Heart right ventricle (tissue), 16 donors: Measurements from ENCODE around the gene GNA12. TPM values are rescaled to one million over a fixed set of nuclear protein-coding genes. Genes with fewer than 3 reads are reported as not detected.
"Not testable (repeated sequence)": the region's sequence is repeated elsewhere in the genome, so short reads cannot be mapped to it uniquely, and the experiment has no call there.

ENCODE experiments used
- ATAC-seq, 8 donors: fragments of 200-7000 bp; cut with Tn5 transposase; one replicate each; pipeline ENCODE4 v1.9.1; 2020; ENCODE audit warnings: mild to moderate bottlenecking in 8 of 8, moderate library complexity in 8 of 8, moderate number of reproducible peaks in 1 of 8
- DNase-seq, 2 donors: peaks; one replicate each; pipeline ENCODE4 v3.0.0-alpha.2; 2020
- H3K27ac ChIP-seq, 10 donors: fragments of 200-600 bp; sonication (generic) in 2 of 10; one replicate each; pipeline versions ENCODE4 v1.5.0 to v1.8.0; 2020 to 2022; ENCODE audit warnings: mild to moderate bottlenecking in 3 of 10
- H3K27me3 ChIP-seq, 7 donors: fragments of 200-600 bp; one replicate each; pipeline ENCODE4 v1.8.0; 2021 to 2022; ENCODE audit warnings: mild to moderate bottlenecking in 2 of 7
- H3K36me3 ChIP-seq, 9 donors: fragments of 200-600 bp; sonication (generic) in 1 of 9; one replicate each; pipeline versions ENCODE4 v1.5.0 to v1.8.0; 2020 to 2022; ENCODE audit warnings: mild to moderate bottlenecking in 2 of 9
- H3K4me1 ChIP-seq, 9 donors: fragments of 200-600 bp; sonication (generic) in 1 of 9; one replicate each; pipeline versions ENCODE4 v1.5.0 to v1.8.0; 2020 to 2022; ENCODE audit warnings: mild to moderate bottlenecking in 4 of 9
- H3K4me3 ChIP-seq, 10 donors: fragments of 200-600 bp; sonication (generic) in 2 of 10; one replicate each; pipeline versions ENCODE4 v1.5.0 to v1.8.0; 2020 to 2022; ENCODE audit warnings: mild to moderate bottlenecking in 7 of 10, moderate library complexity in 2 of 10
- H3K9me3 ChIP-seq, 11 donors: fragments of 200-600 bp in 10 of 11; sonication (generic) in 2 of 11; one replicate each; pipeline versions ENCODE4 v1.5.0 to v1.8.0; 2013 to 2022; ENCODE audit warnings: mild to moderate bottlenecking in 2 of 11, control low read depth in 1 of 11, moderate library complexity in 1 of 11
- CTCF ChIP-seq, 9 donors: fragments of 200-600 bp; sonication (generic) in 2 of 9; IDR thresholded peaks; one replicate each; pipeline versions ENCODE4 v1.5.0 to v1.8.0; 2021 to 2022; ENCODE audit warnings: antibody characterized with exemption in 9 of 9, mild to moderate bottlenecking in 5 of 9, moderate library complexity in 1 of 9
- WGBS, 2 donors: extraction: QIAGEN DNeasy Blood & Tissue Kit; methylation state at CpG; one replicate each; pipeline ENCODE4 v1.1.7; 2013; ENCODE audit warnings: inconsistent platforms in 1 of 2; 5-methylcytosine and 5-hydroxymethylcytosine counted together
- intact Hi-C, 10 donors: fragments of 100-400 bp; cut with DNase I; formaldehyde crosslinking; loops; one replicate each; pipeline versions ENCODE4 v1.11.1 to v1.14.2; 2022
- polyA plus RNA-seq, 2 donors: library from polyadenylated mRNA; stranded (reverse); fragments of 200-250 nt; gene quantifications; one replicate each; pipeline ENCODE4 v1.2.3, GENCODE V29; 2013
- total RNA-seq, 10 donors: library from RNA; stranded (reverse); fragmentation: NEBNext Ultra II Directional in 3 of 10; extraction: Animal tissue kit (Norgen Biotek cat#: 25700) in 3 of 10; gene quantifications; one replicate each; pipeline versions ENCODE4 v1.2.1 to v1.2.4, GENCODE V29; 2021 to 2023
- donor health status: Arrhythmogenic right ventricular cardiomyopathy.
- donor health status: ischemic (EF 13 %, LVEDD 7.1; RV severe dilation, severe dysfunction).
- donor health status: healthy with polysubstance abuse.
- donor health status: DM: no; HTN: yes; CAD: no.
- donor health status: DM: no; HTN: no; CAD: no.
- donor health status: ischemic (EF 25% LVEDD 6.9; RV normal size, moderate dysfunction).
- donor health status: ischemic (EF 25% LVEDD 5.7; RV mildly dilated, moderate dysfunction).
- donor health status: healthy.
- donor health status: DM: yes; HTN: yes; CAD: no.
- donor health status: Ischemic cardiomyopathy.
- donor health status: ischemic (EF 35%, LVEDD 5.7; RV mildly dilated, moderate dysfunction).
- donor health status: nonischemic (EF 11% LVEDD 7.7; RV severe dilation, severe dysfunction).
- donor health status: DM: yes; HTN: yes; CAD: no.
- donor health status: PGD.
- donor health status: ischemic (EF 29% LVEDD 5.4; RV normal size, mild dysfunction).
- donor health status: nonischemic (EF 23%, LVEDD 6.1; RV moderate dilation, normal function).

The GNA12 gene
- total and polyA plus RNA-seq, 12 donors: 6.4 to 46.4 (median 33.9) TPM

DNA sequence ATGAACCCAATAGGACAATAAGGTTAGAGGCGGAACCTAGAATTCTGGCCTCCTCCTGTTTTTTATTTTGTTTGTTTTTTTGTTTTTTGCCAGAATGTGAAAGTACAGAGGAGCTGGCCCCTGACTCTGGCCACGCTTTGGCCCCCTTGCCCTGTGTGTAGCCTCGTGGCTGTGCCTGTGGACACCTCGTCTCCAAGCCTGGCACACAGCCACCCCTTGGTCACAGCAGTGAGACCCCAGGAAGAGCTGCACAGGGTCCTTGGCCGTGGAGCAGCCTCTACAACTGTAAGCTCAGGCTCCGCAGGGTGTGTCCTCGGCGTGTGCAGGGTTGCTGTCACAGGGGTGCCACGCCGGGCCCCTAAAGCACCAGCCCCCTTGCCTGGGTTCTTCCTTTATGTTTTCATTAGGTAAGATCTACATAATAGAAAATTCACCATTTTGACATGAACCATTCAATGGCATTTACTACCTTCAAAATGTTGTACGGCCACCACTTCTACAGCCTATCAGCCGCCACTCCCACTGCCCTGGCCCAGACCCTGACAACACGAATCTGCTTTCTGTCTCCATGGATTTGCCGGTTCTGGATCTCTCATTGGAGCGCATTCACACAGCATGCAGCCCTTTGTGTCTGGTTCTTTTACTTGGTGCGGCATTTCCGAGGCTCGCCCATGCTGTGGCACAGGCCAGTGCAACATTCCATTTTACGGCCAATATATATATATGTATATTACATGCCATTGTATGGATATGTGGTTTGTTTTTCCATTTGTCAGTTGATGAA is 105.2 kb downstream of the GNA12 start:
- DNase-seq: no peak
- 91 to 92% methylated on average over 19 of the region's 19 CpGs for WGBS, 2 donors
- H3K27ac ChIP-seq: peak overlapping the region in 4 of 10 donors; percentile 23 to 78 (median 54)
- intact Hi-C loops: loop anchor here in 3 of 10 donors (5.0 to 10.0 kb wide), 2 partner anchors 103 to 106 kb away; partner anchors contain the start of gene GNA12 (in 3 of the 3)
- TF ChIP-seq CTCF (IDR thresholded peaks at IDR 0.05): no peak
- peak overlapping the region in 1 of 10 donors; percentile 22 for H3K4me3 ChIP-seq
- H3K27me3 ChIP-seq: no peaks in the 10 kb centered on the region
- H3K9me3 ChIP-seq: peaks cover 0 to 2% (median 0%) of the 10 kb centered on the region in 11 donors
- ATAC-seq: no peak
- H3K4me1 ChIP-seq: peaks cover 18 to 51% (median 36%) of the 10 kb centered on the region in 9 donors
- H3K36me3 ChIP-seq: no peaks in the 10 kb centered on the region

DNA sequence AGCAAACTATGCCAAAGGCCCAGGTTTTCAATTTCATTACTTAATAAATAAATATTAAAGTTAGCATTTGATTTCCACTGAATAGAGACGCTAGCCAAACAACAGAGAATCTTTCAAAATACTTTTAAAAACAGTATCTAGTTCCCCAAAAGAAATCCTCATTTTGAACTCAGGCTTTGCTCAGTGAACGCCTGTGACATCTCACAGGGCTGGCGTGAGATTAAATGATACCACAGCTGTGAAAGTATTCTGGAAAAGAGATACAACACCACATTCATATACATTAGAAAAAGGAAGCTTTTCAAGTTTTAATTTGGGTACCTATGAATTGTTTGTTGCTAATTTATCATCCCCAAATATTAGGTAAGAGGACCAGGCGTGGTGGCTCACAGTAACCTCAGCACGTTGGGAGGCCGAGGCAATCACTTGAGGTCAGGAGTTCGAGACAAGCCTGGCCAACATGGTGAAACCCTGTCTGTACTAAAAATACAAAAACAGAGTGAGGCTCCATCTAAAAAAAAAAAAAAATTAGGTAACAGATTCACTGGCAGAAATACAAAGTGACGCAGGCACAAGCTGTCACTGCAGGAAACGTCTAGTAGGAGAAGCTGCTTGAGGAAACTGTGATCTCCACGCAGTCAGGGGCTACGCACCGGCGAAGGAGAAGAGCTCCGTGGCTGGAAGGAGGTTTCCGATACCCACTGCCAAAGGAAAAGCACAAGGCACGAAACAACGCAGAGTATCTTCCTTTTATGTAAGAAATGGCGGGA is 106.2 kb downstream of the GNA12 start:
- Histone ChIP-seq H3K4me1 (peaks cover 18 to 61% (median 46%) of the 10 kb centered on the region in 9 donors), H3K27ac (peak overlapping the region in 6 of 10 donors; percentile 23 to 78 (median 38)), H3K36me3 (no peaks in the 10 kb centered on the region), H3K9me3 (peaks cover 0 to 9% (median 0%) of the 10 kb centered on the region in 11 donors), H3K4me3 (peak overlapping the region in 3 of 10 donors; percentile 16 to 32 (median 22)), H3K27me3 (no peaks in the 10 kb centered on the region)
- DNase-seq (peak in 1 of 2 donors; percentile 77), ATAC-seq (peak in 7 of 8 donors; percentile 23 to 68 (median 46))
- 34 to 49% methylated on average over 18 of the region's 18 CpGs for WGBS, 2 donors
- intact Hi-C loops: loop anchor here in 3 of 10 donors (5.0 to 10.0 kb wide), 2 partner anchors 104 to 107 kb away; partner anchors contain the start of gene GNA12 (in 3 of the 3)
- TF ChIP-seq CTCF (IDR thresholded peaks at IDR 0.05): no peak

DNA sequence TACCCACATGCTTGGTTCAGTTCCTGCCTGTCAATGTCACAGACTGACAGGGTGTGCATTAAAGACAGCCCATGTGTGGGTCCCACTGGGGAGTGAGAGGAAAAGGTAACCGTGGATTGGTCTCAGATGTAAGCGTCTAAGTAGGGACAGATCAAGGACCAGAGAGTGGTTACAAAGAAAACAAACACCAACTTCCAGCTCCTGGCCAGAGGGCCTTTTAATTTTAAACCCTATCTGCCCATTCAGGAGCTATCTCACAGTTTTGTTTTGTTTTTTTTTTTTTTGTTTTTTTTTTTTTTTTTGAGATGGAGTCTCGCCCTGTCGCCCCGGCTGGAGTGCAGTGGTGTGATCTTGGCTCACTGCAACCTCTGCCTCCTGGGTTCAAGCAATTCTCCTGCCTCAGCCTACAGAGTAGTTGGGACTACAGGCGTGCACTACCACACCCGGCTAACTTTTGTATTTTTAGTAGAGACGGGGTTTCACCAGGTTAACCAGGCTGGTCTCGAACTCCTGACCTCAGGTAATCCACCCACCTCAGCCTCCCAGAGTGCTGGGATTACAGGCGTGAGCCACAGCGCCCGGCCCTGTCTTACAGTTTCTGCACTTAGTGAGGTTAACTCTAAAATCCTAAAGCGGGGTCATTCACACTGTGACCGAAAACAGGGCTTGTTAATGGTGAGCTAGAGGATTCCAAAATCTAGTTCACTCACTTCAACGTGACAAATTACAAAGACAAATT is 106.9 kb downstream of the GNA12 start:
- WGBS, 2 donors: 93 to 95% methylated on average over 15 of the region's 15 CpGs
- H3K36me3 ChIP-seq, H3K4me3 ChIP-seq, DNase-seq, H3K27me3 ChIP-seq, ATAC-seq, H3K9me3 ChIP-seq: not testable (repeated sequence)
- Histone ChIP-seq H3K4me1 (peaks cover 22 to 66% (median 54%) of the 10 kb centered on the region in 9 donors), H3K27ac (peak overlapping the region in 4 of 10 donors; percentile 23 to 78 (median 54))
- intact Hi-C loops: loop anchor here in 3 of 10 donors (5.0 to 10.0 kb wide), 2 partner anchors 105 to 108 kb away; partner anchors contain the start of gene GNA12 (in 3 of the 3)

DNA sequence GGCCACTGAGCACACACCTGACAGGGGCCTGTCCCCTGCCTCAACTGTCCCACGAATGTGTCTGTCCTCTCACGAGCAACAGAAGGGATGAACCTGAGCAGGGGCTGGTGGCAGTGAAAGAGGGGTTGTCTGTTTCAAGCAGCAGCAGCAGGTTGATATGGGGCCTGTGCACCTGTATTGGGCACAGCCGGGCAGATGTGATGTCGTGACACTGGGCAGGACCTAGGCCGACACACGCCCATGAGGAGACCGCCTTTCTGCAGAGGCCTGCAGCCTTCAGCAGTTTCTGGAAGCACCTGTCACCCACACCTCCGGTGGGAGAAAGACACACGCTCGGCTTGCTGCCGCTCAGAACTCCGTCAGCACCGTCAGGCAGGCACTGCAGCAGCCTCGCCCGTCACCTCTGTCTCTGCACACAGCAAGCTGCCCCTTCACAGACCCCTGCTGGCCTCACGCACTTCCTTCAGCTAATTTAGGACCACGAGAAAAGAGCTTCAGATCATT is 107.6 kb downstream of the GNA12 start:
- peaks cover 22 to 66% (median 54%) of the 10 kb centered on the region in 9 donors for H3K4me1 ChIP-seq
- no peak for TF ChIP-seq CTCF (IDR thresholded peaks at IDR 0.05)

More for the DNA sequence above, 107.6 kb downstream of the GNA12 start:
- Histone ChIP-seq H3K4me3 (no peak overlapping the region), H3K9me3 (peaks cover 0 to 9% (median 0%) of the 10 kb centered on the region in 11 donors), H3K36me3 (peaks cover 0 to 4% (median 0%) of the 10 kb centered on the region in 9 donors), H3K27ac (peak overlapping the region in 1 of 10 donors; percentile 22), H3K27me3 (no peaks in the 10 kb centered on the region)
- WGBS, 2 donors: 89% methylated on average over 17 of the region's 17 CpGs
- intact Hi-C loops: loop anchor here in 3 of 10 donors (5.0 to 10.0 kb wide), 2 partner anchors 106 to 108 kb away; partner anchors contain the start of gene GNA12 (in 3 of the 3)
- no peak for DNase-seq
- no peak for ATAC-seq
